SK-N-DZ (cell line): ENCODE measurements around the gene ZFYVE21.

ENCODE experiments used
- DNase-seq: peaks from one replicate; pipeline ENCODE4 v3.0.0-alpha.2; 2015; ENCODE audit warnings: low spot score

ZFYVE21 gene

GRCh38 chr14:103705504-103706284 is 9.9 kb upstream of the ZFYVE21 start:
- no peak for DNase-seq

- DNase-seq, result no peak
Observed at GRCh38 chr14:103706551-103707328, 8.9 kb upstream of the ZFYVE21 start.

GRCh38 chr14:103707329-103708263 is 8.0 kb upstream of the ZFYVE21 start:
- no peak for DNase-seq

- no peak for DNase-seq
Observed at GRCh38 chr14:103708750-103709187, 6.8 kb upstream of the ZFYVE21 start.

GRCh38 chr14:103709814-103710213 is 5.8 kb upstream of the ZFYVE21 start:
- no peak for DNase-seq

- no peak for DNase-seq
Observed at GRCh38 chr14:103710771-103711377, 4.7 kb upstream of the ZFYVE21 start.

- no peak for DNase-seq
Observed at GRCh38 chr14:103711516-103712431, 3.8 kb upstream of the ZFYVE21 start.

- DNase-seq, result no peak
Observed at GRCh38 chr14:103712633-103713247, 2.9 kb upstream of the ZFYVE21 start.

- no peak for DNase-seq
Observed at GRCh38 chr14:103713304-103714062, 2.1 kb upstream of the ZFYVE21 start.

GRCh38 chr14:103714063-103714724 is 1.4 kb upstream of the ZFYVE21 start:
- no peak for DNase-seq

GRCh38 chr14:103716091-103716801 is 636 bp downstream of the ZFYVE21 start:
- DNase-seq, result no peak

GRCh38 chr14:103716899-103717411 is 1.3 kb downstream of the ZFYVE21 start:
- DNase-seq, result no peak

- DNase-seq, result no peak
Observed at GRCh38 chr14:103718572-103718971, 3.0 kb downstream of the ZFYVE21 start.

GRCh38 chr14:103719751-103720150 is 4.1 kb downstream of the ZFYVE21 start:
- DNase-seq, result no peak

- DNase-seq, result no peak
Observed at GRCh38 chr14:103721334-103722120, 5.9 kb downstream of the ZFYVE21 start.

GRCh38 chr14:103723748-103724081 is 8.1 kb downstream of the ZFYVE21 start:
- DNase-seq, result no peak

GRCh38 chr14:103724116-103724515 is 8.5 kb downstream of the ZFYVE21 start:
- DNase-seq, result no peak
